Lower leg skin (tissue), 3 donors: Measurements from ENCODE around the gene PHETA1.

ENCODE experiments used
- CTCF ChIP-seq, 3 donors: fragments of 450-650 bp; IDR thresholded peaks; one replicate each; pipeline ENCODE4 v1.5.1; 2016; ENCODE audit warnings: antibody characterized with exemption in 3 of 3, mild to moderate bottlenecking in 3 of 3, moderate library complexity in 2 of 3
- POLR2A ChIP-seq, 2 donors: fragments of 450-650 bp; IDR thresholded peaks; one replicate each; pipeline ENCODE4 v1.6.1; 2016 to 2017; ENCODE audit warnings: antibody characterized with exemption in 2 of 2, mild to moderate bottlenecking in 1 of 2, moderate library complexity in 1 of 2

- no peak for TF ChIP-seq CTCF (IDR thresholded peaks at IDR 0.05)
- TF ChIP-seq POLR2A (IDR thresholded peaks at IDR 0.05), result no peak
These were observed at the start of gene PHETA1 for GRCh38 chr12:111368788-111369495.
